Measurements from ENCODE around the gene AHDC1. TPM values are rescaled to one million over a fixed set of nuclear protein-coding genes. Genes with fewer than 3 reads are reported as not detected.
"Not testable (repeated sequence)": the region's sequence is repeated elsewhere in the genome, so short reads cannot be mapped to it uniquely, and the experiment has no call there.

The AHDC1 gene
- total RNA-seq, 2 experiments from 2014 or later: 10.3 to 12.1 TPM

DNA sequence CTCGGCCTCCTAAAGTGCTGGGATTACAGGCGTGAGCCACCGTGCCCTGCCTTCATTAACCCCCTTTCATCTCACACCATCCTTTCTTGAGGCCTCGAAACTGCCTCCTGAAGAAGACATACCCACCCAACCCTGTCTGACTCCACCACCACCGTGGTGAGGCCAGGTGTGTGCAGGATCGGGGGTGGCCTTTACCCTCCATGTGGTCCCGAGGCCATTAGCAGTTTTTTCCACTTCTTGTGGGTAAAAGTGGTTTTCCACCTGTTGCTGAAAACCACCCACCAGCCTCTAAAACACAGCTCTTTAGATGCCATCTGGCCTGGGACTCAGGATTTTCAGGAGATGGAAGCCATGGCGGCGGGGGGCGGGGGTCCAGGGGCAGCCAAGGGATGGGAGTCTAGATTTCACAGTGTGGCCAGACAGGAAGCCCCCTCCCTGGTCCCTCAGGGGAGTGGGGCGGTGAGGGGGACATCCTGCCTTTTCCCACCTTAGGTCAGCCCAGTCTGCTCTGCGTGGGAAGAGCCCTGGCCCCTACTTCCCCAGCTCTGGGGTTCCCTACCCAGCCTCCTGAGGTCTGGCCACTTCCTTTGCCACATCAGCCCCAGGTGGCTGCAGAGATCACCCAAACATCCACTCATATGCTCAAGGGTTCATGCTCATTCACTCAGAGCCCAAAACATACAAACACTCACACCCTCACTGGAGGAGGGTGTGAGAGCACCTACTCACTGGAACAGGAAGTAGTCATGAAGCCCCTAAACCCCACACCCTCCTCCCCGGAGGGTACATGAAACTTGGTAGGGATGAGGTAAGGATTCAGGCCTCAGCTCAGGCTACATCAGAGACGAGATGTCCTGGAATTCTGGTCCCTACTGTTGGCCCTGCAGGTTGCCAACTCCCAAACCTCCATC is 28.7 kb upstream of the AHDC1 start:
- Mint-ChIP-seq H3K27ac (peak overlapping the region; percentile 62), H3K27me3 (no peaks in the 10 kb centered on the region), H3K4me1 (peaks cover 70% of the 10 kb centered on the region), H3K9me3 (ENCODE audit: low read depth) (no peaks in the 10 kb centered on the region), H3K4me3 (peak overlapping the region; percentile 42), H3K36me3 (ENCODE audit: low read depth) (no peaks in the 10 kb centered on the region)
- ATAC-seq (peak; percentile 62), DNase-seq (peak; percentile 80)
- ChIA-PET CTCF (interaction anchor here (0.6 to 2.3 kb wide), 6 partner anchors 13 to 308 kb away, joined by 3 to 9 read pairs (median 4); no protein-coding TSS in a partner anchor), POLR2A (interaction anchor here (0.6 kb wide), 1 partner anchor 187 kb away, joined by 3 read pairs; no protein-coding TSS in a partner anchor)
- intact Hi-C loops (cut with DNase I, micrococcal nuclease): no loop called here

DNA sequence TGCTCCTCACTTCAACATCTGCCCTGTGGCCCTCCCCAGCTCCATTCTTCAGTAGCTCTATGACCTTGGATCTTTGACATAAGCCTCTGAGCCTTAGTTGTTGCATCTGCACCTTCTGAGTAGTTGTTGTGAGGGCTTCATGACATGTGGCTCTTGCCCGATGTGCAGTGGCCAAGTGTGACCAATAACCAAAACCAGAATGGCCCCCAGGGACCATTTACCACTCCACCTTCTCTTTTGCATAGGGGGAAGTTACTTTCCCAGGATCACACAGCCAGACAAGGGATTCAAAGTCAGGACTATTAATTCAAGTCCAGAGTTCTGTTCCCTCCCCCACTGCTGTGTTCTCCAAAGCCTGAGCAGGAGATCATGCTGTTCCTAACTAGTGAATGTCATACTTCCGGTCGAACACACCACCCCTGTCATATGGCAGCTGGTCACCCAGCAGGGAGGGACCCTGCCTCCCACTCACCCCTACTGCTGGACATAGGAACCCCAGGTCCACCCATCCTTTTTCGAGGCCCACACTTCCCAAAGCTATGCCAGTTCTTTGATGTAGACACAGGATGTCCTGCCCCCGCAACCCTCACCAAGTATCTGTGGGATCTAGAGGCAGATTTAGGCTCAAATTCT is 27.0 kb upstream of the AHDC1 start:
- ChIA-PET CTCF (interaction anchor here (0.6 to 2.3 kb wide), 7 partner anchors 12 to 538 kb away, joined by 3 to 9 read pairs (median 3); no protein-coding TSS in a partner anchor), POLR2A (no interaction called here)
- Mint-ChIP-seq H3K4me3 (no peak overlapping the region), H3K36me3 (ENCODE audit: low read depth) (no peaks in the 10 kb centered on the region), H3K4me1 (peaks cover 60% of the 10 kb centered on the region), H3K27ac (peak overlapping the region; percentile 23), H3K9me3 (ENCODE audit: low read depth) (no peaks in the 10 kb centered on the region), H3K27me3 (no peaks in the 10 kb centered on the region)
- no peak for ATAC-seq
- DNase-seq: no peak
- intact Hi-C loops (cut with DNase I, micrococcal nuclease): no loop called here

- DNase-seq: no peak
- Mint-ChIP-seq H3K27me3 (no peaks in the 10 kb centered on the region), H3K9me3 (ENCODE audit: low read depth) (no peaks in the 10 kb centered on the region), H3K36me3 (ENCODE audit: low read depth) (no peaks in the 10 kb centered on the region), H3K4me3 (no peak overlapping the region), H3K4me1 (peaks cover 50% of the 10 kb centered on the region), H3K27ac (peak overlapping the region; percentile 39)
- ATAC-seq: no peak
- CTCF ChIA-PET: interaction anchor here (1.4 to 1.8 kb wide), 4 partner anchors 10 to 34 kb away, joined by 3 to 8 read pairs (median 5); no protein-coding TSS in a partner anchor
- POLR2A ChIA-PET: interaction anchor here (0.6 kb wide), 1 partner anchor 19 kb away, joined by 6 read pairs; no protein-coding TSS in a partner anchor
- intact Hi-C loops (cut with DNase I, micrococcal nuclease): no loop called here
These were observed 24.8 kb upstream of the AHDC1 start for GRCh38 chr1:27628712-27629111.

- intact Hi-C loops (cut with DNase I, micrococcal nuclease); H3K9me3 Mint-ChIP-seq (ENCODE audit: low read depth); DNase-seq; H3K4me3 Mint-ChIP-seq; ATAC-seq; H3K27ac Mint-ChIP-seq; H3K27me3 Mint-ChIP-seq; H3K36me3 Mint-ChIP-seq (ENCODE audit: low read depth): not testable (repeated sequence)
- ChIA-PET CTCF (interaction anchor here (1.4 kb wide), 1 partner anchor 9 kb away, joined by 3 read pairs; no protein-coding TSS in a partner anchor), POLR2A (interaction anchor here (0.6 kb wide), 1 partner anchor 20 kb away, joined by 6 read pairs; no protein-coding TSS in a partner anchor)
- peaks cover 45% of the 10 kb centered on the region for H3K4me1 Mint-ChIP-seq
These were observed 23.8 kb upstream of the AHDC1 start for GRCh38 chr1:27627733-27628132.

DNA sequence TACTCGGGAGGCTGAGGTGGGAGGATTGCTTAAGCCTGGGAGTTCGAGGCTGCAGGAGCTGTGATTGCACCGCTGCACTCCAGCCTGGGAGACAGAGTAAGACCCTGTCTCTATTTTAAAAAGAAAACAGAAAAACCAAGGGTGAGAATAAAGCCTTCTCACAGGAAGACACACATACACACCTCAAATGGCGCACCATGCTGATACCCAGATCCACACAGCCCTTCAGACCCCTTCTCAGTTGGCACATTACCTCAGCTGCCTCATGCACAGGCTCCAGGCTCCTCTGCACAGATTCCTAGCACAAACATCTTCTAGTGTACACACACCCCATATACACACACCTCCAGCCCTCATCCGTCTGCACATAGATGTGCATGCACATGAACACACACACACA is 23.1 kb upstream of the AHDC1 start:
- DNase-seq (no peak), ATAC-seq (no peak)
- CTCF ChIA-PET: no interaction called here
- Mint-ChIP-seq H3K4me1 (peaks cover 38% of the 10 kb centered on the region), H3K36me3 (ENCODE audit: low read depth) (no peaks in the 10 kb centered on the region), H3K4me3 (no peak overlapping the region), H3K9me3 (ENCODE audit: low read depth) (no peaks in the 10 kb centered on the region), H3K27ac (no peak overlapping the region), H3K27me3 (no peaks in the 10 kb centered on the region)
- POLR2A ChIA-PET: no interaction called here
- intact Hi-C loops (cut with DNase I, micrococcal nuclease): no loop called here

- ChIA-PET CTCF (interaction anchor here (1.7 kb wide), 1 partner anchor 19 kb away, joined by 7 read pairs; no protein-coding TSS in a partner anchor), POLR2A (no interaction called here)
- Mint-ChIP-seq H3K27ac (no peak overlapping the region), H3K4me3 (no peak overlapping the region), H3K9me3 (ENCODE audit: low read depth) (no peaks in the 10 kb centered on the region), H3K4me1 (peaks cover 30% of the 10 kb centered on the region), H3K27me3 (no peaks in the 10 kb centered on the region), H3K36me3 (ENCODE audit: low read depth) (no peaks in the 10 kb centered on the region)
- ATAC-seq (no peak), DNase-seq (no peak)
- intact Hi-C loops (cut with DNase I, micrococcal nuclease): no loop called here
These were observed 22.3 kb upstream of the AHDC1 start for GRCh38 chr1:27626031-27626935.

DNA sequence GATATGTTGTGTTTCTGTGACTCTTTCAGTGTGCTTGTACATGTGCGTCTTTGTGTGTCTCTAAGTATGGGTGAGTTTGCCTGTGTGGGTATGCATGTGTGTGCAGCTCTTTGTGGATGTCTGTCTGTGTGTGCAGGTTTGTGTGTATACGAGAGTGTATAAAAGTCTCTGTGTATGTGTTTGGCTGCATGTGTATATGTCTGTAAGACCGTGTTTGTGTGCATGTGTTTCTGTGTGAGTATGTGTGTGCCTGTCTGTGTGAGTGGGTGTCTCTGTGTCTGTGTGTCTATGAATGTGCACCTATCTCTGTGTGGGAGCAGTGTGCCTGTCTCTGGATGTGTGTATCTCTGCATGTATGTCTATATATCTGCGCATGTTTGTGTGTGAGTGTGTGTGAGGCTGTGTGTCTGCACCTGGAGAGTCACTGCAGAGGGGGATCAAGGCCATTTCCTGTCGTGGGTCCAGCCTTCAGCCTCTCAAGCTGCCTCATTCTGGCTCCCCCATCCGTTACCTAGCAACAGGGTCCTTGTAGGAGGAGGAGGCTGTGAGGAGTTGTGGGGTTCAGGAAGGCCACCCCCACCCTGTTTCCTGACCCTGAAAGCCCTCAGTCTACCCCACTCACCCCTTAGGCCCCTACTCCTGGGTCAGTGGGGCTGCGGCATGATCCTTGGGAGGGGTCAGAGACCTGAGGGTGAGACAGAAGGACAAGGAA is 20.7 kb upstream of the AHDC1 start:
- DNase-seq (no peak), ATAC-seq (peak; percentile 27)
- Mint-ChIP-seq H3K27ac (no peak overlapping the region), H3K9me3 (ENCODE audit: low read depth) (no peaks in the 10 kb centered on the region), H3K27me3 (no peaks in the 10 kb centered on the region), H3K4me3 (no peak overlapping the region), H3K36me3 (ENCODE audit: low read depth) (no peaks in the 10 kb centered on the region), H3K4me1 (peaks cover 23% of the 10 kb centered on the region)
- POLR2A ChIA-PET: interaction anchor here (0.9 kb wide), 1 partner anchor 101 kb away, joined by 3 read pairs; the partner anchor contains the start of gene FAM76A
- intact Hi-C loops (cut with DNase I, micrococcal nuclease): no loop called here
- CTCF ChIA-PET: interaction anchor here (0.7 to 1.7 kb wide), 2 partner anchors 18 to 25 kb away, joined by 3 to 7 read pairs; no protein-coding TSS in a partner anchor

GRCh38 chr1:27623327-27624212 is 19.6 kb upstream of the AHDC1 start:
- Mint-ChIP-seq H3K9me3 (ENCODE audit: low read depth) (no peaks in the 10 kb centered on the region), H3K27me3 (no peaks in the 10 kb centered on the region), H3K4me1 (peaks cover 20% of the 10 kb centered on the region), H3K27ac (no peak overlapping the region), H3K4me3 (no peak overlapping the region), H3K36me3 (ENCODE audit: low read depth) (no peaks in the 10 kb centered on the region)
- intact Hi-C loops (cut with DNase I, micrococcal nuclease): no loop called here
- ATAC-seq (no peak), DNase-seq (no peak)
- POLR2A ChIA-PET: interaction anchor here (0.8 kb wide), 1 partner anchor 1025 kb away, joined by 4 read pairs; the partner anchor contains the start of gene RNU11
- CTCF ChIA-PET: interaction anchor here (1.4 kb wide), 1 partner anchor 46 kb away, joined by 5 read pairs; no protein-coding TSS in a partner anchor

- intact Hi-C loops (cut with DNase I, micrococcal nuclease): no loop called here
- no peaks in the 10 kb centered on the region for H3K36me3 Mint-ChIP-seq (ENCODE audit: low read depth)
- no peak for ATAC-seq
- no peak overlapping the region for H3K4me3 Mint-ChIP-seq
- no peak overlapping the region for H3K27ac Mint-ChIP-seq
- ChIA-PET CTCF (interaction anchor here (1.4 kb wide), 1 partner anchor 46 kb away, joined by 5 read pairs; no protein-coding TSS in a partner anchor), POLR2A (interaction anchor here (0.8 kb wide), 1 partner anchor 1026 kb away, joined by 4 read pairs; the partner anchor contains the start of gene RNU11)
- no peak for DNase-seq
- H3K4me1 Mint-ChIP-seq: peaks cover 26% of the 10 kb centered on the region
- H3K27me3 Mint-ChIP-seq: no peaks in the 10 kb centered on the region
- H3K9me3 Mint-ChIP-seq (ENCODE audit: low read depth): no peaks in the 10 kb centered on the region
These were observed 18.9 kb upstream of the AHDC1 start for GRCh38 chr1:27622828-27623227.
